Endodermal cell (in vitro differentiated cells): ENCODE data around the gene TSPAN11. TPM values are rescaled to one million over a fixed set of nuclear protein-coding genes. Genes with fewer than 3 reads are reported as not detected.

Experiments
- DNase-seq: peaks from one replicate; pipeline ENCODE4 v3.0.0-alpha.2; 2017
- H3K27ac ChIP-seq: 2 replicates; pipeline ENCODE4 v1.5.1; 2013; ENCODE audit warnings: mild to moderate bottlenecking, low read depth, low read length, moderate library complexity
- H3K27me3 ChIP-seq: 2 replicates; pipeline ENCODE4 v1.6.1; 2013; ENCODE audit warnings: mild to moderate bottlenecking, low read length, moderate library complexity; ENCODE audit not compliant: insufficient read depth, control insufficient read depth, poor library complexity, severe bottlenecking
- H3K36me3 ChIP-seq: 2 replicates; pipeline ENCODE4 v1.7.0; 2013; ENCODE audit warnings: mild to moderate bottlenecking, low read length, moderate library complexity; ENCODE audit not compliant: control insufficient read depth, insufficient read depth
- H3K4me1 ChIP-seq: one replicate; pipeline ENCODE4 v1.7.0; 2013; ENCODE audit warnings: low read length; ENCODE audit not compliant: control insufficient read depth, insufficient read depth
- H3K4me3 ChIP-seq: 2 replicates; pipeline ENCODE4 v1.5.1; 2013; ENCODE audit warnings: mild to moderate bottlenecking, low read length, moderate library complexity
- H3K9ac ChIP-seq: 2 replicates; pipeline ENCODE4 v1.6.1; 2013; ENCODE audit warnings: mild to moderate bottlenecking, low read length, moderate library complexity; ENCODE audit not compliant: poor library complexity, severe bottlenecking; ENCODE audit errors: extremely low read depth
- H3K9me3 ChIP-seq: 2 replicates; pipeline ENCODE4 v1.6.1; 2013; ENCODE audit warnings: mild to moderate bottlenecking, low read length, moderate library complexity; ENCODE audit not compliant: control insufficient read depth
- H3K27ac Mint-ChIP-seq: 2 replicates; pipeline ENCODE4 v1.8.0; 2020; ENCODE audit warnings: mixed read lengths
- H3K27me3 Mint-ChIP-seq: 2 replicates; pipeline ENCODE4 v1.8.0; 2021; ENCODE audit warnings: mild to moderate bottlenecking, mixed read lengths; ENCODE audit not compliant: insufficient read depth
- H3K36me3 Mint-ChIP-seq: 2 replicates; pipeline ENCODE4 v1.8.0; 2020; ENCODE audit warnings: low read depth, mixed read lengths
- H3K4me1 Mint-ChIP-seq: 2 replicates; pipeline ENCODE4 v1.8.0; 2020; ENCODE audit warnings: mixed read lengths
- H3K4me3 Mint-ChIP-seq: 2 replicates; pipeline ENCODE4 v1.8.0; 2020; ENCODE audit warnings: mild to moderate bottlenecking, moderate library complexity, mixed read lengths
- H3K9me3 Mint-ChIP-seq: 2 replicates; pipeline ENCODE4 v1.8.0; 2020; ENCODE audit warnings: mild to moderate bottlenecking, mixed read lengths
- CTCF ChIP-seq: fragments of 200-600 bp; sonication (generic); conservative IDR thresholded peaks from 2 replicates; pipeline ENCODE4 v1.5.0; 2021; ENCODE audit warnings: antibody characterized with exemption, mild to moderate bottlenecking
- WGBS, 2 experiments: methylation state at CpG; one replicate each; pipeline versions ENCODE4 v1.1.5 to v1.1.7; 2013; ENCODE audit warnings: missing lambda C conversion rate in 2 of 2, mixed read lengths in 1 of 2; ENCODE audit not compliant: insufficient coverage in 1 of 2, insufficient read length in 1 of 2; 5-methylcytosine and 5-hydroxymethylcytosine counted together
- total RNA-seq, 2 donors: library from RNA; stranded (reverse); fragmentation: NEBNext Ultra II Directional in 1 of 2; extraction: Animal tissue kit (Norgen Biotek cat#: 25700) in 1 of 2; gene quantifications; 2 replicates in 1 of 2; 3 replicates in 1 of 2; pipeline ENCODE4 v1.2.1, GENCODE V29; 2021

TSPAN11 gene
- total RNA-seq, 2 donors from 2014 or later = 0.20 to 3.6 TPM

GRCh38 chr12:31018106-31018789 lies 91.7 kb downstream of the TSPAN11 start:
- peaks cover 1% of the 10 kb centered on the region for H3K36me3 Mint-ChIP-seq
- H3K4me1 Mint-ChIP-seq = peaks cover 23% of the 10 kb centered on the region
- H3K9me3 Mint-ChIP-seq = peaks cover 4% of the 10 kb centered on the region
- Histone ChIP-seq H3K27me3 (no peaks in the 10 kb centered on the region), H3K27ac (no peak overlapping the region), H3K36me3 (no peaks in the 10 kb centered on the region), H3K9ac (no peak overlapping the region), H3K4me1 (no peaks in the 10 kb centered on the region), H3K4me3 (no peak overlapping the region), H3K9me3 (no peaks in the 10 kb centered on the region)
- no peak for TF ChIP-seq CTCF
- H3K4me3 Mint-ChIP-seq = no peak overlapping the region
- H3K27me3 Mint-ChIP-seq = peaks cover 3% of the 10 kb centered on the region
- no peak overlapping the region for H3K27ac Mint-ChIP-seq
- 67 to 98% methylated on average over 1 to 3 of the region's 3 CpGs for WGBS, 2 experiments
- peak; percentile 35 for DNase-seq

GRCh38 chr12:31018790-31019505 lies 92.4 kb downstream of the TSPAN11 start:
- Histone ChIP-seq H3K4me1 (no peaks in the 10 kb centered on the region), H3K27me3 (no peaks in the 10 kb centered on the region), H3K36me3 (no peaks in the 10 kb centered on the region), H3K9me3 (no peaks in the 10 kb centered on the region), H3K27ac (no peak overlapping the region), H3K9ac (no peak overlapping the region), H3K4me3 (no peak overlapping the region)
- no peak overlapping the region for H3K4me3 Mint-ChIP-seq
- H3K36me3 Mint-ChIP-seq = peaks cover 1% of the 10 kb centered on the region
- peak; percentile 25 for DNase-seq
- 92 to 98% methylated on average over 4 to 6 of the region's 6 CpGs for WGBS, 2 experiments
- no peak overlapping the region for H3K27ac Mint-ChIP-seq
- peaks cover 3% of the 10 kb centered on the region for H3K27me3 Mint-ChIP-seq
- peaks cover 4% of the 10 kb centered on the region for H3K9me3 Mint-ChIP-seq
- H3K4me1 Mint-ChIP-seq = peaks cover 25% of the 10 kb centered on the region
- no peak for TF ChIP-seq CTCF

- Mint-ChIP-seq H3K27me3 (peaks cover 3% of the 10 kb centered on the region), H3K4me3 (no peak overlapping the region), H3K36me3 (peaks cover 1% of the 10 kb centered on the region), H3K27ac (no peak overlapping the region), H3K9me3 (peaks cover 4% of the 10 kb centered on the region), H3K4me1 (peaks cover 31% of the 10 kb centered on the region)
- Histone ChIP-seq H3K27ac (no peak overlapping the region), H3K9ac (no peak overlapping the region), H3K27me3 (no peaks in the 10 kb centered on the region), H3K9me3 (no peaks in the 10 kb centered on the region), H3K36me3 (no peaks in the 10 kb centered on the region), H3K4me1 (no peaks in the 10 kb centered on the region), H3K4me3 (no peak overlapping the region)
- no peak for TF ChIP-seq CTCF
- WGBS, 2 experiments = 87 to 94% methylated on average over 6 of the region's 6 CpGs
- DNase-seq = no peak
Observed at GRCh38 chr12:31019561-31019960, 93.0 kb downstream of the TSPAN11 start.
